ENCODE results near the gene ARID4A.
A peak's percentile ranks its signal among the peaks of the same experiment; 100 is the strongest.
"Not testable (repeated sequence)": the region's sequence is repeated elsewhere in the genome, so short reads cannot be mapped to it uniquely, and the experiment has no call there.

Gene ARID4A

DNA sequence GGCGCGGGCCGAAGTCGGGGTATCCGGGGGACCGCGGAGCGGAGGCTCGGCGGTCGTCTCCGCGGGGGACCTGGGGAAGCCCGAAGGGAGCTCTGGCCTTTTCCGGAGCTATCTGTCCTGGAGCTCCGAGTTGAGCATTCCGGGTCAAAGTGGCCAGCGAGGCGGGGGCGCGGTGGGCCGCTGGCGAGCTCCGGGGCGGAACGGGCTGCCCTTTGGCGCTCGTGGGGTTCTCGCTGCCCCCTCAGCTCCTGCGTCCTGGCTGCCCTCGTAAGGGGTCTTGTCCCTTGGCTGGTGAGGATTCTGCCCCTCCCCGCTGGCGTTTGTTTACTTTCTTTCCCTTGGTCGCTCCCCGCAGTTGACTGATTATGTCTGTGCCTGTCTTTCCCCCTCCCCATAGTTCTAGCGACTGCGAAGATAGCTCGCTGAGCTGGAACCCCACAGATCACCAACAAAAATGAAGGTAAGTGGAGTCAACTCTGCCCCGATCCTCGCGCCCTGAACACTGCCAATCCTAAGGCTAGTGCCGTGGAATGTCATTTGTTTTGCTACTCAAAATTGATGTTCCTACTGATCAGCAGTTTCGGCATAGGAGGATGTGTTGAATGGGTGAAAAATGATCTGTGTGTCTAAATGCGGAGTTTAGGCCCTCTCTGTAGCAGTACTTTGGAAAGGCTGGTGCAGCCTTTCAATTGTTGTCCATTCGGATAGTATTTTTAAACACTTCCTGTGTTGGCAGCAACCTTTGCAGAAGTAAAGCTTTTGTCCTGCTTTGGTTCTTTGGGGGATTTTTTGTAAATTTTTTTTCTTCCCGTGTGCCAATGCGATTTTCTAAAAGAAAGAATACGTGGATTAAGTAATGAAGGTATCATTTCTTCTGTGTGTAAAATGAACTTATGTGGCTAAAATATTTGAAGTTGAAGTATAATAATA lies 1.3 kb downstream of the ARID4A start:
- H3K36me3 Mint-ChIP-seq (ENCODE audit: low read depth): peaks cover 54% of the 10 kb centered on the region
- intact Hi-C loops (cut with micrococcal nuclease): loop anchor here (2.0 to 5.0 kb wide), 3 partner anchors 31 to 128 kb away; partner anchors contain the start of genes KIAA0586 and TIMM9
- H3K4me1 Mint-ChIP-seq (ENCODE audit: low read depth): peaks cover 16% of the 10 kb centered on the region
- no peak overlapping the region for H3K4me3 Mint-ChIP-seq
- H3K27me3 Mint-ChIP-seq: no peaks in the 10 kb centered on the region
- H3K9me3 Mint-ChIP-seq: no peaks in the 10 kb centered on the region
- no peak overlapping the region for H3K27ac Mint-ChIP-seq

DNA sequence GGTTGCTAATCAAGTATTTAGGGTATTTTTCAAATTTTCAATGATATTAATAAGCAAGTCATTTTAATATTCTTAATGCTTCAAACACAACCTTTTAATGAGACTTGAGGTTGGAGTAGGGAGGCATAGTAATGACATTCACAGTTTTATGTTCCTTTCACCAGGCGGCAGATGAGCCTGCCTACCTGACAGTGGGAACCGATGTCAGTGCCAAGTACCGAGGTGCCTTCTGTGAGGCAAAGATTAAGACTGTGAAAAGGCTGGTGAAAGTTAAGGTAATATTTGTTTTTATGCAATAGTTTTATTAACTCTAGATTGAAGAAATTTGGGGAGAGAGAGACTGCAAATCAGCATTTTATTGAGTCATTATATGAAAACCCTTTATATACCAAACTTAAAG lies 3.1 kb downstream of the ARID4A start:
- Mint-ChIP-seq H3K36me3 (ENCODE audit: low read depth) (peaks cover 55% of the 10 kb centered on the region), H3K4me1 (ENCODE audit: low read depth) (peaks cover 11% of the 10 kb centered on the region), H3K9me3 (no peaks in the 10 kb centered on the region), H3K27ac (no peak overlapping the region), H3K27me3 (no peaks in the 10 kb centered on the region), H3K4me3 (no peak overlapping the region)
- intact Hi-C loops (cut with micrococcal nuclease): loop anchor here (2.0 to 5.0 kb wide), 2 partner anchors 29 to 34 kb away; no protein-coding TSS in a partner anchor

DNA sequence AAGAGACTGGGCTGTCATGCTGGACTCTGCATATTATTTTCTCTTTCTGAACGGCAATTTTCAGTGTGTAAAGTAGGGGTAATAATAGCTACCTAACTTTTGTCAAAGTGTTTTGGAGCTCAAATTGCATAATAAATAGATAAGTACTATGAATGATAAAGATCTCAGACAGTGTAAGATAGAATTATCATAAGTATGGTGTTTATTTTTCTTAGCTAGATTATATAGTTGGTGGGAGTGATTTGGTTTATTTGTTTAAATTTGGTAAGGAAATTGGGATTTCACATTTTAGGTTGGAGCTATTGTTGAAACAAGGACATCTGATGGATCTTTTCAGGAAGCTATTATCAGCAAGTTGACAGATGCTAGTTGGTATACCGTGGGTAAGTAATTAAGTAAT lies 7.4 kb downstream of the ARID4A start:
- H3K36me3 Mint-ChIP-seq (ENCODE audit: low read depth): peaks cover 76% of the 10 kb centered on the region

DNA sequence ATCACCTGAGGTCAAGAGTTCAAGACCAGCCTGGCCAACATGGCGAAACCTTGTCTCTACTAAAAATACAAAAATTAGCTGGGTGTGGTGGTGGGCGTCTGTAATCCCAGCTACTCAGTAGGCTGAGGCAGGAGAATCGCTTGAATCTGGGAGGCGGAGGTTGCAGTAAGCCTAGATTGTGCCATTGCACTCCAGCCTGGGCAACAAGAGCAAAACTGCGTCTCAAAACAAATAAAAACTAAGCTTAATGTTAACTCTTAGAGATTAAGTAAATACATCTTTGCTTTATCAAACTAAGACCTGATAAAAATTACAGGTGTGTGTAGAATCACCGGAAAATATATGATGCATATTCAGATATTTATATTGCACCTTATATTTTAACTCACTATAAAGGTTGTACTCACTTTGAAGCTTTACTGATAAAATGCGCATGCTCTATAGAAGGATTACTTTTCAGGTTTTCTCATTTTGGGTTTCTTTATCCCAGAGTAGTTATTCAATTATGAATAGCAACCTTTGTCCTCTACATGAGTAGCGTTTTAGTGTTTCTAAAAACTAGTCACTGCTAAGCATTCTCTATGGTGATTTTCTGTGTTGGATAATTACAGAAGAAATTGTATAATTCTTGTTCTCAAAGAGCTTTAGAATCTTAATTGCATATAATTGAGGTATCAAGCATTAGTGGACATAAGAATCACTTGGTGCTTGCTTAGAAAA lies 9.4 kb downstream of the ARID4A start:
- Mint-ChIP-seq H3K27ac (no peak overlapping the region), H3K4me3 (no peak overlapping the region), H3K4me1 (ENCODE audit: low read depth) (peaks cover 19% of the 10 kb centered on the region), H3K27me3 (no peaks in the 10 kb centered on the region), H3K36me3 (ENCODE audit: low read depth) (peaks cover 73% of the 10 kb centered on the region), H3K9me3 (no peaks in the 10 kb centered on the region)
- intact Hi-C loops (cut with micrococcal nuclease): no loop called here

More for the DNA sequence above, 7.4 kb downstream of the ARID4A start:
- no peaks in the 10 kb centered on the region for H3K9me3 Mint-ChIP-seq
- intact Hi-C loops (cut with micrococcal nuclease): no loop called here
- peaks cover 25% of the 10 kb centered on the region for H3K4me1 Mint-ChIP-seq (ENCODE audit: low read depth)
- no peak overlapping the region for H3K4me3 Mint-ChIP-seq
- H3K27ac Mint-ChIP-seq: no peak overlapping the region
- no peaks in the 10 kb centered on the region for H3K27me3 Mint-ChIP-seq

DNA sequence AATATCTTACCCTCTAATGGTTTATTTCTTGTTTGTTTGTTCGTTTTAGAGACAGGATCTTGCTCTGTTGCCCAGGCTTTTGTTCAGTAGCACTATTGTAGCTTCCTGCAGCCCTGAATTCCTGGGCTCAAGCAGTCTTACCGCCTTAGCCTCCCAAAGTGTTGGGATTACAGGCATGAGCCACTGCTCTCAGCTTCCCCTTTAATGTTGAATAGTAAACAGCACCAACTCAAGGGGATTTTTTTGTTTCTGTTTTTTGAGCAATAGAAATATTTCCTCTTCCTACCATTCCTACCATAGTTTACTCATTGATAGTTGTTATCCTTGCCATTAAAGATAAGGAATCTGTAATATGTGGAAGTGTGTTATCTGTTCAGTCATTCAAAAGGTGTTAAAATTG lies 10.7 kb downstream of the ARID4A start:
- intact Hi-C loops (cut with micrococcal nuclease): no loop called here
- H3K4me3 Mint-ChIP-seq: no peak overlapping the region
- H3K36me3 Mint-ChIP-seq (ENCODE audit: low read depth): peaks cover 70% of the 10 kb centered on the region
- no peaks in the 10 kb centered on the region for H3K9me3 Mint-ChIP-seq
- peaks cover 18% of the 10 kb centered on the region for H3K4me1 Mint-ChIP-seq (ENCODE audit: low read depth)
- peak overlapping the region; percentile 22 for H3K27ac Mint-ChIP-seq
- H3K27me3 Mint-ChIP-seq: no peaks in the 10 kb centered on the region

DNA sequence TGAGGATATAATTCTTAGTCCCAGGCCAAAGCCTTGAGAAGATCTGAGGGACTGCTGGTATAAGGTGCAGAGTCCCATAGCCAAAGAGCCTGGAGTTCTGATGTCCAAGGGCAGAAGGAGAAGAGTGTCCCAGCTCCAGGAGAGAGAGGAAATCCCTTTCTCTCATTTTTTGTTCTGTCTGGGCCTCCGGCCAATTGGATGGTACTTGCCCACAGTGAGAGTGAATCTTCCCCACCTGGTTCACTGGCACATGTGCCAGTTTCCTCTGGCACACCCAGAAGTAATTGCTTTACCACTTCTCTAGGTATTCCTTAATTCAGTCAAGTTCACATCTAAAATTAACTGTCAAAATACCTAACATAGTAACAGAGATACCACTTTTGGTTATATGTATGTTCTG lies 15.3 kb downstream of the ARID4A start:
- H3K4me3 Mint-ChIP-seq: no peak overlapping the region
- peak overlapping the region; percentile 15 for H3K27ac Mint-ChIP-seq
- intact Hi-C loops (cut with micrococcal nuclease): no loop called here
- no peaks in the 10 kb centered on the region for H3K27me3 Mint-ChIP-seq
- peaks cover 76% of the 10 kb centered on the region for H3K36me3 Mint-ChIP-seq (ENCODE audit: low read depth)
- peaks cover 8% of the 10 kb centered on the region for H3K4me1 Mint-ChIP-seq (ENCODE audit: low read depth)
- no peaks in the 10 kb centered on the region for H3K9me3 Mint-ChIP-seq

DNA sequence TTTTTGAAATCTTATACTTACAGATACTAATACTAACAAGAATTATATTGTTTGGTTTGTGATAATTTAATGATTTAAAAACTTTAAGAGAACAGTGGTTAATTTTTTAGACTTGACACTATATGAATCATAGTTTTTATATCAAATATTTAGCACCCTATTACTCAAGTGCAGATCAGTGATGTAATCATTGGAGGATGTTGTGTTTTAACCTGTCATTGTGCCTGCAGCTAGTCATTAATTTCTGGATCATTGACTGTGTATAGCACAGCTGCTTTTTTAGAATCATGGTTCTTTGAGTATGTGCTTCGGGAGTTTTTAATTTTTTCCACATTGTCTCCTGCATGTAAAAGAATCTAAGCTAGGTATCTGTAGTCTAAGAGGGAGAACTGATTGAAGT lies 17.3 kb downstream of the ARID4A start:
- Mint-ChIP-seq H3K4me1 (ENCODE audit: low read depth) (no peaks in the 10 kb centered on the region), H3K36me3 (ENCODE audit: low read depth) (peaks cover 80% of the 10 kb centered on the region), H3K4me3 (no peak overlapping the region), H3K27me3 (no peaks in the 10 kb centered on the region), H3K9me3 (no peaks in the 10 kb centered on the region), H3K27ac (no peak overlapping the region)
- intact Hi-C loops (cut with micrococcal nuclease): no loop called here

DNA sequence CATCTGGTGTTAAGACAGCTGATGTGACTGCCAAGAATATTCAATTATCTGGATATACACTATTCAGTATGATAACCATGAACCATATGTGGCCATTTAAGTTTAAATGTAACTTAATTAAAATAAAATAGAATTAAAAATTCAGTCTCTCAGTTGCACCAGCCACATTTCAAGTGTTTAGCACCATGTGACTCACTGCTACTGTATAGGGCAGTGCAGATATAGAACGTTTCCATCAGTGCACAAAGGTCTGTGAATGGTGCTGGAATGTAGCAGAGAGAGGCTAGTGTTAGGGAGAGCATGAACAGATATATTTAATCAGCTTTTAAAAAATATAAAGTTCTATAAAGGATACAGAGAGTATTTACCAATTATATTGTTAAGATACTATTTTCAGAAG lies 28.7 kb downstream of the ARID4A start:
- Mint-ChIP-seq H3K36me3 (ENCODE audit: low read depth) (peaks cover 82% of the 10 kb centered on the region), H3K27me3 (no peaks in the 10 kb centered on the region), H3K4me1 (ENCODE audit: low read depth) (peaks cover 18% of the 10 kb centered on the region), H3K27ac (no peak overlapping the region), H3K4me3 (no peak overlapping the region), H3K9me3 (no peaks in the 10 kb centered on the region)
- intact Hi-C loops (cut with micrococcal nuclease): loop anchor here (10.0 kb wide), 1 partner anchor 48 kb away; no protein-coding TSS in a partner anchor

DNA sequence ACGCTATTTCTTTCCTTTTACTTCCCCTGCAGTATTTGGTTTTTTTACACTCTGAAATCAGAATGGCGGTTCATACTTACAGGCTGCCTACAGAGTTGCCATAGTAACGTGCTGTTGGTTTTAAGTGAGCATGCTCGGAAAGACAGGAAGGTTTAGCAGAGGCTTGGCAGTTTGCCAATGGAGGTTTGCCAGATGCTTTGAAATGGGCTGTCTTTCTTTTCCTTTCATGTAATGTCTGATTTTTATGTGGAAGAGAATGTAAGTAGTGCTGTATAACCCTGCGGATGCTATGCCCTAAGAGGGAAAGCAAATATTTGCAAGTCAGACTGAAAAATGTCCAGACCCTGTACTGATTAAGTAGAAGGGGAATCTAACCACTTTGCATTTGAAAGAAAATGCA lies 32.8 kb downstream of the ARID4A start:
- Mint-ChIP-seq H3K4me1 (ENCODE audit: low read depth) (peaks cover 18% of the 10 kb centered on the region), H3K4me3 (no peak overlapping the region), H3K36me3 (ENCODE audit: low read depth) (peaks cover 60% of the 10 kb centered on the region), H3K9me3 (no peaks in the 10 kb centered on the region), H3K27ac (peak overlapping the region; percentile 69), H3K27me3 (no peaks in the 10 kb centered on the region)
- intact Hi-C loops (cut with micrococcal nuclease): loop anchor here (2.0 kb wide), 1 partner anchor 30 kb away; no protein-coding TSS in a partner anchor

DNA sequence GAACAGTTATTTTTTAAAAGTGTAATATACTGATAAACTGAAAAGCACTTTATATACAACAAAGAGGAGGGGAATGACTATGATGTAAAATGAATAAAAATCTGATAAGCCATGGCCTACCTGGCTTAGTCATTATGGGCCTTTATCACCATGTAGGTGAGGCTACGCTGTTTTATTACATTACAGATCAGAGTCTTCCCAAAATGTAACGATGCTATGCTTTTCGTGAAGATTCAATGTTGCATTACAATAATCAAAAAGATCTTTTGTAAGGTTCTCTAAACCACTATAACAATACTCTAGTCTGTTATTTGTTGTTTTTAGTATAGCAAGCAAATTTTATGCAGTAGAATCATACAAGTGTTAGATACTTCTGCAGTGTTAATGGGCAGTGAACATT lies 34.2 kb downstream of the ARID4A start:
- Mint-ChIP-seq H3K9me3 (no peaks in the 10 kb centered on the region), H3K27me3 (no peaks in the 10 kb centered on the region), H3K4me3 (no peak overlapping the region), H3K36me3 (ENCODE audit: low read depth) (peaks cover 65% of the 10 kb centered on the region), H3K4me1 (ENCODE audit: low read depth) (peaks cover 18% of the 10 kb centered on the region), H3K27ac (no peak overlapping the region)
- intact Hi-C loops (cut with micrococcal nuclease): no loop called here

DNA sequence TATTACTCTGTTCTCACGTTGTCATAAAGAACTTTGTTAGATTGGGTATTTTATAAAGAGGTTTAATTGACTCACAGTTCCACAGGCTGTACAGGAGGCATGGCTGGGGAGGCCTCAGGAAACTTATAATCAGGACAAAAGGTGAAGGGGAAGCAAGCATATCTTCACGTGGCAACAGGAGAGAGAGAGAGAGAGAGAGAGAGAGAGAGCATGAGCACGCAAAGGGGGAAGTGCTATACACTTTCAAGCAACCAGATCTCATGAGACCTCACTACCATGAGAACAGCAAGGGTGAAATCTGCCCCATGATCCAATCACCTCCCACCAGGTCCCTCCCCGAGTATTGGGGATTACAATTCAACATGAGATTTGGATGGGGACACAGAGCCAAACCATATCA lies 41.3 kb downstream of the ARID4A start:
- H3K4me1 Mint-ChIP-seq (ENCODE audit: low read depth); H3K9me3 Mint-ChIP-seq; intact Hi-C loops (cut with micrococcal nuclease); H3K27me3 Mint-ChIP-seq; H3K4me3 Mint-ChIP-seq: not testable (repeated sequence)
- Mint-ChIP-seq H3K36me3 (ENCODE audit: low read depth) (peaks cover 90% of the 10 kb centered on the region), H3K27ac (peak overlapping the region; percentile 19)

DNA sequence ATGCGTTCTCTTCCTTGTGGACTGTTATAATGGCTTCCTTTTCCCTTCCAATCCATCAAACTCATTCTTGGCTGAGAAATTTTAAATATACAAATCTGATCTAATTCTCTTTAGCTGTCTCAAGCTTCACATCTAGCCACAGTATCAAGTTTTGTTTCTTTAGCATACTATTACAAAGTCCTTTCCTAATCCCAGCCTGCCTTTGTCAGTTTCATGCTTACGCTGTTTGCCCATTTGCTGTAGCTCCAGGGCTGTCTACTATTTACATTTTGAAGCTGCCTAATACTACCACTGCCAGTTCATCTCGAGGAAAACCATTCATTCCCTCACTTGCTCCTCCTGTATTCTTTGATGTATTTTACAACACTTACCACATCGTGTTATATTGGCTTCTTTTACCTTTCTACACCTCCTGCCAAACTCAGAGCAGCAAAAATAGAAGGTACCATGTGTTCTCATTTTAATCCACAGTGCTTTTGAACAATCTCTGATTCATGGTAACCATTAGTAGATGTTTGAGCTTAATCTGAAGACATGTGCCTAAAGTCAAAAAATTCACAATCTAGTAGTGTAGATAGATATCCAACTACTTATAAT lies 42.9 kb downstream of the ARID4A start:
- H3K36me3 Mint-ChIP-seq (ENCODE audit: low read depth): peaks cover 89% of the 10 kb centered on the region
- H3K9me3 Mint-ChIP-seq: no peaks in the 10 kb centered on the region
- intact Hi-C loops (cut with micrococcal nuclease): no loop called here
- no peaks in the 10 kb centered on the region for H3K27me3 Mint-ChIP-seq
- no peak overlapping the region for H3K27ac Mint-ChIP-seq
- no peak overlapping the region for H3K4me3 Mint-ChIP-seq
- H3K4me1 Mint-ChIP-seq (ENCODE audit: low read depth): peaks cover 5% of the 10 kb centered on the region

DNA sequence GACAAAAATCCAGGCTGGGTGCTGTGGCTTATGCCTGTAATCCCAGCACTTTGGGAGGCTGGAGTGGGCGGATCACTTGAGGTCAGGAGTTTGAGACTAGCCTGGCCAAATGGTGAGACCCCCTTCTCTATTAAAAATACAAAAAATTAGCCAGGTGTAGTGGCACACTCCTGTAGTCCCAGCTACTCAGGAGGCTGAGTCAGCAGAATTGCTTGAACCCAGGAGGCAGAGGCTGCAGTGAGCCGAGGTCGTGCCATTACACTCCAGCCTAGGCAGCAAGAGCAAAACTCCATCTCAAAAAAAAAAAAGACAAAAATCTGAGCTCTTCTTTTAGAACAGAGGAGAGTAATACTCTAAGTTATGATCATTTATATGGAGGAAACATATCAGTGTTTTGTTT lies 45.2 kb downstream of the ARID4A start:
- H3K9me3 Mint-ChIP-seq; H3K27ac Mint-ChIP-seq; H3K4me1 Mint-ChIP-seq (ENCODE audit: low read depth); intact Hi-C loops (cut with micrococcal nuclease); H3K4me3 Mint-ChIP-seq; H3K27me3 Mint-ChIP-seq: not testable (repeated sequence)
- H3K36me3 Mint-ChIP-seq (ENCODE audit: low read depth): peaks cover 79% of the 10 kb centered on the region

All from dendritic cell treated with granulocyte-macrophage colony-stimulating factor and Interleukin-4, amounts not matched to agents 40 ng/mL and 50 ng/mL, for 4 days (primary cell).